NCI-H524 treated with DMSO at 0.1 percent for 48 hours (cell line): ENCODE data around the gene LYZL1.
"Not testable (repeated sequence)": the region's sequence is repeated elsewhere in the genome, so short reads cannot be mapped to it uniquely, and the experiment has no call there.

Experiments used
- DNase-seq: peaks from one replicate; lab custom pipeline; 2025; lab: John Stamatoyannopoulos, UW

The LYZL1 gene

GRCh38 chr10:29308142-29308541 lies 19.3 kb downstream of the LYZL1 start:
- DNase-seq: not testable (repeated sequence)

- no peak for DNase-seq
Observed at GRCh38 chr10:29309465-29309864, 20.6 kb downstream of the LYZL1 start.

GRCh38 chr10:29310463-29310862 lies 21.6 kb downstream of the LYZL1 start:
- DNase-seq: not testable (repeated sequence)

- no peak for DNase-seq
Observed at GRCh38 chr10:29313071-29313470, 24.2 kb downstream of the LYZL1 start.

- DNase-seq: no peak
Observed at GRCh38 chr10:29314726-29315125, 25.9 kb downstream of the LYZL1 start.

GRCh38 chr10:29315814-29316213 lies 26.9 kb downstream of the LYZL1 start:
- no peak for DNase-seq

- DNase-seq: no peak
Observed at GRCh38 chr10:29316308-29317026, 27.6 kb downstream of the LYZL1 start.

GRCh38 chr10:29317027-29317420 lies 28.2 kb downstream of the LYZL1 start:
- DNase-seq: no peak

- DNase-seq: no peak
Observed at GRCh38 chr10:29317423-29318021, 28.7 kb downstream of the LYZL1 start.

- DNase-seq: not testable (repeated sequence)
Observed at GRCh38 chr10:29318141-29319071, 29.5 kb downstream of the LYZL1 start.

GRCh38 chr10:29319205-29319781 lies 30.4 kb downstream of the LYZL1 start:
- DNase-seq: no peak

GRCh38 chr10:29320680-29321121 lies 31.8 kb downstream of the LYZL1 start:
- not testable (repeated sequence) for DNase-seq

GRCh38 chr10:29321656-29322055 lies 32.8 kb downstream of the LYZL1 start:
- no peak for DNase-seq

- DNase-seq: no peak
Observed at GRCh38 chr10:29322918-29323317, 34.0 kb downstream of the LYZL1 start.

GRCh38 chr10:29323367-29323766 lies 34.5 kb downstream of the LYZL1 start:
- no peak for DNase-seq

GRCh38 chr10:29324220-29324841 lies 35.5 kb downstream of the LYZL1 start:
- DNase-seq: no peak

GRCh38 chr10:29326299-29326698 lies 37.4 kb downstream of the LYZL1 start:
- DNase-seq: no peak

GRCh38 chr10:29326886-29327745 lies 38.2 kb downstream of the LYZL1 start:
- DNase-seq: no peak

- no peak for DNase-seq
Observed at GRCh38 chr10:29327746-29328102, 38.9 kb downstream of the LYZL1 start.

GRCh38 chr10:29328983-29329382 lies 40.1 kb downstream of the LYZL1 start:
- no peak for DNase-seq

- no peak for DNase-seq
Observed at GRCh38 chr10:29329420-29329819, 40.5 kb downstream of the LYZL1 start.
